NCI-H2196 treated with DMSO at 0.1 percent for 48 hours (cell line): ENCODE measurements around the gene NAGA.
"Not testable (repeated sequence)": the region's sequence is repeated elsewhere in the genome, so short reads cannot be mapped to it uniquely, and the experiment has no call there.

Experiments
- DNase-seq: peaks from one replicate; lab custom pipeline; 2025; ENCODE audit not compliant: unreplicated experiment; lab: John Stamatoyannopoulos, UW

The NAGA gene

GRCh38 chr22:42070517-42071422 is at the start of gene NAGA:
Gene NAGA (minus strand): TSS chr22:42070812. CDS start chr22:42070297, 515 bp downstream.
- peak; percentile 97 for DNase-seq

GRCh38 chr22:42116848-42117424 is 46.3 kb upstream of the NAGA start:
- no peak for DNase-seq

DNA sequence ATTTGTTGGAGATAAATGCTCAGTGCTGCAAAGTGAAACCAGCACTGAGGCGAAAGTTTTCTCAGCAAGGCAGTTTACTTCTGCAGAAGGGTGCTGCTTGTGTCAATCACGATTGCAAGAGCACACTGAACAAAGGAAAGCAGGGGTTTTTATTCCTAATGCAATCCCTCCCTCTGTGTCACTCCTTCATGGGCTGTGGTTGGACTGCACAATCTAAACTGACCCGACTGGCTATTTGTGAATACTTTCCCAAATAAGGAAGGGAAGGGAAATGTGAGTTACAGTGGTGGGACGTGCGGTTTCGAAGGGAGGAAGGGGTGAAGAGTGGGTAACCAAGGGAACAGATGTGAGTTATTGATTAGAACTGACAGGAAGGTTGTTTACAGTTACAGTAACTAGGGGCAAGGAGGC is 44.8 kb upstream of the NAGA start:
- DNase-seq = not testable (repeated sequence)

- DNase-seq = no peak
Observed at GRCh38 chr22:42114721-42115120, 44.1 kb upstream of the NAGA start.

- DNase-seq = not testable (repeated sequence)
Observed at GRCh38 chr22:42112793-42113192, 42.2 kb upstream of the NAGA start.

GRCh38 chr22:42111798-42112197 is 41.2 kb upstream of the NAGA start:
- DNase-seq = no peak

DNA sequence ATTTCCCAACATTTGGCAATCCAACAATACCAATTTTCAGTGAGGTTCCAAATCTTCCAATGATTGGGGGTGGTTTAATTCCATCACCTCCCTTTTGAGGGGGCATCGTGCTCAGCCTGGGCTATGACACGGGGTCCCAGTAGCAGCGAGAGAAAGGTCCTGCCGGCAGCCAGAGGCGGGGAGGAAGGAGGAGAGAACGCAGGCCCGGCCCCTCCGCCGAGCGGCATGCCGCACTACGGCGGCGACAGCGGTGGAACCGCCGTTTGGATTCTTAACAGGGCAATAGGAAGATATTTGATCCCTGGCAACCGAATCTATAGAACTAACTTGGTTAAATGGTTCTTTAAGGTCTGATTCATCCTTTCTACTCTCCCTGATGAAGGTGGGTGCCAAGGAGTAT is 38.2 kb upstream of the NAGA start:
- DNase-seq = no peak

DNA sequence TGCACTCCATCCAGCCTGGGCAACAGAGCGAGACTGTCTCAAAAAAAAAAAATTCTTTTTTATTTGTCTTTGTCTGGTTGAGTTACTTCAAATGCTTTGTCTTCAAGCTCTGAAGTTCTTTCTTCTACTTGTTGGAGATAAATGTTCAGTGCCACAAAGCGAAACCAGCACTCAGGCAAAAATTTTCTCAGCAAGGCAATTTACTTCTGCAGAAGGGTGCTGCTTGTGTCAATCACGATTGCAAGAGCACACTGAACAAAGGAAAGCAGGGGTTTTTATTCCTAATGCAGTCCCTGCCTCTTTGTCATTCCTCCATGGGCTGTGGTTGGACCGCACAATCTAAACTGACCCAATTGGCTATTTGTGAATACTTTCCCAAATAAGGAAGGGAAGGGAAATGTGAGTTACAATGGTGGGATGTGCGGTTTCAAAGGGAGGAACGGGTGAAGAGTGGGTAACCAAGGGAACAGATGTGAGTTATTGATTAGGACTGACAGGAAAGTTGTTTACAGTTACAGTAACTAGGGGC is 33.8 kb upstream of the NAGA start:
- DNase-seq = not testable (repeated sequence)

DNA sequence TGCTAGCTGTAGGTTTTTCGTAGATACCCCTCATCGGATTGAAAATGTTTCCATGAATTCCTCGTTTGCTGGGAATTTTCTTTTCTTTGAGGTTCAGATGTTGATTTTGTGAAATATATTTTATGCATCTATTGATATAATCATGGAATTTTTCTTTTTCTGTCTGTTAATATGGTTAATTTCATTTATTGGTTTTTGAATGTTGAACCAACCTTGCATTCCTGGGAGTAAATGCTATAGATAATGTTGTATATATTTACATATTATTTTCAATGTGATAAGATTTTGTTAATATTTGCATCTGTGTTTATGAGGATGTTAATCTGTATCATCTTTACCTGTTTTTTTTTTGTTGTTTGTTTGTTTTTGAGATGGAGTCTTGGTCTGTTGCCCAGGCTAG is 30.6 kb upstream of the NAGA start:
- no peak for DNase-seq

- DNase-seq = no peak
Observed at GRCh38 chr22:42091455-42091782, 20.8 kb upstream of the NAGA start.

- DNase-seq = peak; percentile 99
Observed at GRCh38 chr22:42090596-42091454, 20.2 kb upstream of the NAGA start, which contains the start of gene NDUFA6. Gene NDUFA6 (minus strand): TSS chr22:42090772. CDS start chr22:42090744, 28 bp downstream.

DNA sequence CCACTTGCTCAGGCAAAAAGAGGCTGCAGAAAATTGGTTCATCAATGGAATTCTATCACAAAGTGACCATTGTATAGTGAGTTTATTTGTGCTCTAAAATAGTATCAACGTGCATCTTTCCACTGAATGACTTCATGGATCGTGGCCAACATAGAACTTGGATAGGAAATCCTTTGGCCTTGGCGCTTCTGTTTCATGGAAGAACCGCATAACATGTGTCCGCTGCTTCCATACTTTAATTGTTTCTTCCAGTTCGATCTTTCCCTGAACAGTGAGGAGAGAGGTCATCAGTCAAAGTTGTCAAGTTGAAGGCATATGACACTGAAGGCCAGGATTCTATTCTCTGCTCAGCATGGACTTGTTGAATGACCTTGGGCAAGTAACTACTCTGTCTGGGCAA is 15.4 kb upstream of the NAGA start:
- DNase-seq = no peak

GRCh38 chr22:42084874-42085273 is 14.3 kb upstream of the NAGA start:
- DNase-seq = no peak

DNA sequence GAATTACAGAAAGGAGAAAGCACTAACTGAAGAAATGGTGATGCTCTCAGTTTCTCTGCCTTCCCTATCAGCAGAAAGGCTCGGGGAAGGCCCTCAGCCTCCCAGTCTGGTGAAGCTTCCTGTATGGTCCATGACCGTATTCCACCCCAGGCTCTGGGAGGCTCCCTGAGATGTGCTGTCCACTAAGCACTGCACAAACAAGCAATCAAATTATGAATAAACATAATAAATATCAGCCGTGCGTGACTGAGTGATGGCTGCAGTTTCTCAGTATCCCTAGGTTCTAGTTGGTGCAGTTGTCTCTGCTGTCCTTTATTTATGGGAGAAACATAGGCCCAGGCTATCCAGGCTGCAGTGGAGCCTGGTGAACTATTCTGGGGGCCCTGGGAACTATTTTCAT is 12.5 kb upstream of the NAGA start:
- no peak for DNase-seq

DNA sequence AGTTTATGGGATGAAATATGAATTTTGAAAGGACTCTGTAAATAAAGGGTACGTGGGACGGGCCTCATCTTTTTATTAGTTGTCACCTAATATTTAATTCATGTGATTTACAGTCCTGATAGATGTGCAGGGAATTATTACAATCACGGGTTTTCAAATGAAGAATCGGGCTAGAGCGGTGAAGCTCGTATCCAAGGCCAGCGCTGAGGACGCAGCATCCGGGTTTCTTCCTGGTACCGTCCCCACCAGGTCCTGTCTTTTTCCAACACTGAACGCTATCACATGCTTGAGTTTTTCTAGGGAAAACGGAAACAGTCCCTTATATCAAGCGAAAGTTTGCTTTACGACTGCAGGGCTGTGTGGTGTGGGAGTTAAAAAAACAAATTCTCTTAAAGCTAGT is 9.7 kb upstream of the NAGA start:
- DNase-seq = no peak

GRCh38 chr22:42079319-42080251 is 9.0 kb upstream of the NAGA start, which contains the start of gene SMDT1:
Gene SMDT1 (plus strand): TSS chr22:42079700. CDS start chr22:42079769, 69 bp downstream.
- peak; percentile 97 for DNase-seq

DNA sequence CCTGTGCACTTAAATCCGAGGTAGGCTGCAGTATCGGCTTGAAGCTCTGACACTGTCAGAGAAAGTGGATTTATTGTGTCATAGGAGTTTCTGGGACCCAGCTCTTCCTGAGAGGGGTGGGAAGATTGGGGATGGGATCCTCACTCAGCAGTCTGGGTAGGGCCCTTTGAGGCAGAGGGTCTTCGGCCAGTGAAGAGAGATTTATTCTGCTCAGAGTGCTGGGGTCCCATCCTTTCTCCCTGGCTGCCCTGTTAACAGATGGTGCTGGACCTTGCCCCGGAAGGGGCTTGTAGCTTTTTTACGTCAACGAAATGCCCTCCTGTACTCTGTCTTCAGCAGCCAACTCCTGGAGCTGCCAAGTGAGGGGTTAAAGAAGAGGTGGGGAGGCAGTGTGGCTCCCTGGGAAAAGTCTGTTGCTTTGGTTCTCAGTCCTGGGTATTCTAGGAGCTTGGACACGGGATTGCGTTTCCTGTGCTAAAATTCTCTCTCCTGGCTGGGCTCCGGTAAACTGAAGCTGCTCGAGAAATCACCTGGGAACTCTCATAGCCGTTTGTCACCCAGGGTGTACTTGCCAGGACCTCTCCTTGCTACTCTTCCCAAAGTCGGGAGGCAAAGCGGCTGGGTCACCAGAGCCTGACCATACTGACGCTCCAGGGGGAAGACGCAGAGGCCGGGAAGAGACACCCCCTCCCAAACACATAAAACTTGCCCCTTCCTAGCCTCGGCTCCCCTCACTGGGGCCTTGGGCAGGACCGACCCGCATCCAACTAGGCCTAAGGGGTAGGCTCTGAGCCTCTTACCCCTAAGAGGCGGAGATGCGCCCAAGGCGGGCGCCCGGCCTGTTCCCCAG is 8.1 kb upstream of the NAGA start:
- DNase-seq = no peak

DNA sequence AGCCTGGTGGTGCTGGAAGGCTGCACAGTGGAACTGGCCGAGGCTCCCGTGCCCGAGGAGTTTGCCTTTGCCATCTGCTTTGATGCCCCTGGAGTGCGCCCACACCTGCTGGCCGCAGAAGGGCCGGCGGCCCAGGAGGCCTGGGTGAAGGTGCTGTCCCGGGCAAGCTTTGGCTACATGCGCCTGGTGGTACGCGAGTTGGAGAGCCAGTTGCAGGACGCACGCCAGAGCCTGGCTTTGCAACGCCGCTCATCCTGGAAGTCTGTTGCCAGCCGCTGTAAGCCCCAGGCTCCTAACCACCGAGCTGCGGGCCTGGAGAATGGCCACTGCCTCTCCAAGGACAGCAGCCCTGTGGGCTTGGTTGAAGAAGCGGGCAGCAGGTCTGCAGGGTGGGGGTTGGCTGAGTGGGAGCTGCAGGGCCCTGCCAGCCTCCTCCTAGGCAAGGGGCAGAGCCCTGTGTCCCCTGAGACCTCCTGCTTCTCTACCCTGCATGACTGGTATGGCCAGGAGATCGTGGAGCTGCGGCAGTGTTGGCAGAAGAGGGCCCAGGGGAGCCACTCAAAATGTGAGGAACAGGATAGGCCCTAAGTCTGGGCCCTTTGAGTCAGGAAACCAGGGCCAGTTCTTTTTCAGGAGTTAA is 7.0 kb upstream of the NAGA start:
- no peak for DNase-seq
